ENCODE measurements around the gene MLH1.
A peak's percentile ranks its signal among the peaks of the same experiment; 100 is the strongest.
"Not testable (repeated sequence)": the region's sequence is repeated elsewhere in the genome, so short reads cannot be mapped to it uniquely, and the experiment has no call there.

MLH1 gene

DNA sequence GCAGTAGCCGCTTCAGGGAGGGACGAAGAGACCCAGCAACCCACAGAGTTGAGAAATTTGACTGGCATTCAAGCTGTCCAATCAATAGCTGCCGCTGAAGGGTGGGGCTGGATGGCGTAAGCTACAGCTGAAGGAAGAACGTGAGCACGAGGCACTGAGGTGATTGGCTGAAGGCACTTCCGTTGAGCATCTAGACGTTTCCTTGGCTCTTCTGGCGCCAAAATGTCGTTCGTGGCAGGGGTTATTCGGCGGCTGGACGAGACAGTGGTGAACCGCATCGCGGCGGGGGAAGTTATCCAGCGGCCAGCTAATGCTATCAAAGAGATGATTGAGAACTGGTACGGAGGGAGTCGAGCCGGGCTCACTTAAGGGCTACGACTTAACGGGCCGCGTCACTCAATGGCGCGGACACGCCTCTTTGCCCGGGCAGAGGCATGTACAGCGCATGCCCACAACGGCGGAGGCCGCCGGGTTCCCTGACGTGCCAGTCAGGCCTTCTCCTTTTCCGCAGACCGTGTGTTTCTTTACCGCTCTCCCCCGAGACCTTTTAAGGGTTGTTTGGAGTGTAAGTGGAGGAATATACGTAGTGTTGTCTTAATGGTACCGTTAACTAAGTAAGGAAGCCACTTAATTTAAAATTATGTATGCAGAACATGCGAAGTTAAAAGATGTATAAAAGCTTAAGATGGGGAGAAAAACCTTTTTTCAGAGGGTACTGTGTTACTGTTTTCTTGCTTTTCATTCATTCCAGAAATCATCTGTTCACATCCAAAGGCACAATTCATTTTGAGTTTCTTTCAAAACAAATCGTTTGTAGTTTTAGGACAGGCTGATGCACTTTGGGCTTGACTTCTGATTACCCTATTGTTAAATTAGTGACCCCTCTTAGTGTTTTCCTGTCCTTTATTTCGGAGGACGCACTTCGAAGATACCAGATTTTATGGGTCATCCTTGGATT lies at the start of gene MLH1:
Gene MLH1 (plus strand): TSS at position 193 of the 958 bp plus-strand sequence. CDS start 30 bp downstream, at position 223.
- Mint-ChIP-seq H3K27me3 (no peaks in the 10 kb centered on the region), H3K9me3 (no peaks in the 10 kb centered on the region), H3K27ac (no peak within 1 kb of the TSS), H3K4me1 (peaks cover 18% of the 10 kb centered on the region), H3K36me3 (peaks cover 20% of the 10 kb centered on the region), H3K4me3 (no peak within 1 kb of the TSS)
- ATAC-seq (ENCODE audit: low read depth) (peak; percentile 79), DNase-seq (ENCODE audit: low spot score in 2 of 2) (peak; percentile 89 to 92)

GRCh38 chr3:36943601-36944000 lies 49.7 kb upstream of the MLH1 start:
- peaks cover 15% of the 10 kb centered on the region for H3K4me1 Mint-ChIP-seq

DNA sequence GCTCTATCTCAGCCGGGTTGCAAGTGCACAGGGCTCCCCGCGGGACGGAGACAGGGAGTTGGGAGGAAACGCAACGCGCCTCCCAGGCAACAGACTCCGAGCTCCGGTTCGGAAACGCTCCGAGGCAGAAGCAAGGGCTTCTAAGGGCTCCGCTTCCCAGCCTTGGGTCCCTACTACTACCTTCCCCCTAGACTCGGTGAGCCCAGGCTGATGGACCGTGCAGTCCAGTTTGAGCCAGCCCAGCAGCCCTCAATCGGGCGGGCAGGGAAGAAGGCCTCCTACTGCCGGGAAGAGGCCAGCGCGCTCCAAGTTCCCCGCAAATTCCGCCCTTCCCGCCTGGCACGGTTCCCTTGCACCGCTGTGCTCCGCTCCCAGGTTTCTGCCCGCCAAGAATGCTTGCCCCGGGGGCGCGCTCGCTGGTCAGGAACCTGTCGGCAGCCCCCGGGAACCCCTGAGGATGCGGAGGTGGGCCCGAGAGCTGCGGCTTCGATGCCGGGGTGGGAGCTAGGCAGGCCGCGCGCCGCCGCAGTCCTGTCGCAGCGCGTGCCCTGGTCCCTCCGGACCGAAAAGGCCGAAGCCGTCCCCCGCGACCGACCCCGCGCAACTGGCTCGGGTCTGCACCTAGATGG lies 49.2 kb upstream of the MLH1 start:
- DNase-seq (ENCODE audit: low spot score in 2 of 2) (peak; percentile 15 to 38), ATAC-seq (ENCODE audit: low read depth) (peak; percentile 41)
- Mint-ChIP-seq H3K9me3 (peaks cover 6% of the 10 kb centered on the region), H3K36me3 (peaks cover 12% of the 10 kb centered on the region), H3K4me3 (peak overlapping the region; percentile 86), H3K27ac (no peak overlapping the region), H3K4me1 (peaks cover 15% of the 10 kb centered on the region), H3K27me3 (no peaks in the 10 kb centered on the region)

More at GRCh38 chr3:36943601-36944000, 49.7 kb upstream of the MLH1 start:
- no peak for DNase-seq (ENCODE audit: low spot score in 2 of 2)
- peaks cover 9% of the 10 kb centered on the region for H3K36me3 Mint-ChIP-seq
- peak overlapping the region; percentile 86 for H3K4me3 Mint-ChIP-seq
- no peak for ATAC-seq (ENCODE audit: low read depth)
- H3K27ac Mint-ChIP-seq, result no peak overlapping the region
- peaks cover 3% of the 10 kb centered on the region for H3K9me3 Mint-ChIP-seq
- H3K27me3 Mint-ChIP-seq, result no peaks in the 10 kb centered on the region

DNA sequence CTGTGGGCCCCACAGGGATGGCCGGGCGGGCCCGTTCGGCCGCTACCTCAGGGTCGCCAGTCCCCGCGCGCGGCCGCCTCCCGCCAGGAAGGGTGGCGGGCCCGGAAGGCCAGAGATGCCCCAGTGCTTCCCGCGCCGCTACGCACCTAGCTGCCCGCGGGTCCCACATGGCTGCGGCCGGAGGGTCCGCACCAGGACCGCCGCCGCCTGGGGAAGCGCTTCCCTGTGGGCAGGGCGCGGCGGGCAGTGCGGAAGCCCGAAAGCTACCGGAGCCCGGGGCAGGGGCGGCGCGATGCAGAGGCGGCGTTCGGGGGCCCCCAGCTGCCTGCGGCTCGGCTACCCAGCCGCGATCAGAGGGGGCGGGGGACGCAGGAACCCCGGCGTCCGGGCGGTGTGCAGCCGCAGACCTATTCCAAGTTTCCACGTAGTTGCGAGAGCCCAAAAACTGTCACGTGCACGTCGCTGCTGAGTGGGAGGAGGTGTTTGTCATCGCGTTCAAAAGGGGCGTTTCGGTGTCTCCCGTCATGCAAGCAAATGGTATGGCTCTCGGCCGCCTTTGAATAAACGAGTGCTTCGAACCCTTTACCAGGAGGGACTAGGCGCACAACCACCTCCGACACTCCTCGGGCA lies 48.6 kb upstream of the MLH1 start, which contains the start of gene TRANK1:
Gene TRANK1 (minus strand): TSS at position 414 of the 630 bp plus-strand sequence. CDS start 245 bp downstream, at position 169.
- Mint-ChIP-seq H3K9me3 (peaks cover 6% of the 10 kb centered on the region), H3K4me3 (peak within 1 kb of the TSS; percentile 86), H3K4me1 (peaks cover 13% of the 10 kb centered on the region), H3K27ac (peak within 1 kb of the TSS; percentile 76), H3K27me3 (no peaks in the 10 kb centered on the region), H3K36me3 (peaks cover 15% of the 10 kb centered on the region)
- ATAC-seq (ENCODE audit: low read depth), result peak; percentile 87
- peak; percentile 55 to 59 for DNase-seq (ENCODE audit: low spot score in 2 of 2)

GRCh38 chr3:36945333-36945980 lies 47.9 kb upstream of the MLH1 start:
- no peak for ATAC-seq (ENCODE audit: low read depth)
- H3K36me3 Mint-ChIP-seq, result peaks cover 15% of the 10 kb centered on the region
- no peaks in the 10 kb centered on the region for H3K27me3 Mint-ChIP-seq
- peak overlapping the region; percentile 76 for H3K27ac Mint-ChIP-seq
- H3K4me1 Mint-ChIP-seq, result peaks cover 11% of the 10 kb centered on the region
- H3K9me3 Mint-ChIP-seq, result peaks cover 6% of the 10 kb centered on the region
- no peak for DNase-seq (ENCODE audit: low spot score in 2 of 2)
- H3K4me3 Mint-ChIP-seq, result peak overlapping the region; percentile 86

- H3K4me1 Mint-ChIP-seq; H3K9me3 Mint-ChIP-seq; H3K27me3 Mint-ChIP-seq; DNase-seq (ENCODE audit: low spot score in 2 of 2); ATAC-seq (ENCODE audit: low read depth); H3K4me3 Mint-ChIP-seq; H3K27ac Mint-ChIP-seq: not testable (repeated sequence)
- peaks cover 11% of the 10 kb centered on the region for H3K36me3 Mint-ChIP-seq
Measured at GRCh38 chr3:36947814-36948213, 45.5 kb upstream of the MLH1 start.

GRCh38 chr3:36954452-36955134 lies 38.7 kb upstream of the MLH1 start:
- H3K9me3 Mint-ChIP-seq, result no peaks in the 10 kb centered on the region
- H3K27me3 Mint-ChIP-seq, result no peaks in the 10 kb centered on the region
- peaks cover 22% of the 10 kb centered on the region for H3K4me1 Mint-ChIP-seq
- H3K4me3 Mint-ChIP-seq, result no peak overlapping the region
- ATAC-seq (ENCODE audit: low read depth), result no peak
- H3K36me3 Mint-ChIP-seq, result no peaks in the 10 kb centered on the region
- no peak for DNase-seq (ENCODE audit: low spot score in 2 of 2)
- no peak overlapping the region for H3K27ac Mint-ChIP-seq

DNA sequence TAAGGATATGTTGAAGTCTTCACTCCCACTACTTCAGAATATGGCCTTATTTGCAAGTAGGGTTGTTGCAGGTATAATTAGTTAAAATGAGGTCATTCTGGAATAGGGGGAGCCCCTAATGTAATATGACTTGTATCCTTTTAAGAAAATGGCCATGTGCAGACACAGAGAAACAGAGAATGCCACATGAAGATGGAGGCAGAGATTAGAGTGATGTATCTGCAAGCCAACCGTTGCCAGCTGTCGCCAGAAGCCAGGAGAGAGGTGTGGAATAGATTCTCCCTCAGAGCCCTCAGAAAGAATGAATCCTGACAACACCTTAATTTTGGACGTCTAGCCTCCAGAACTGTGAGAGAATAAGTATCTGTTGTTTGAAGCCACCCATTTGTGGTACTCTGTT lies 37.2 kb upstream of the MLH1 start:
- no peaks in the 10 kb centered on the region for H3K27me3 Mint-ChIP-seq
- no peak for DNase-seq (ENCODE audit: low spot score in 2 of 2)
- peaks cover 22% of the 10 kb centered on the region for H3K4me1 Mint-ChIP-seq
- H3K4me3 Mint-ChIP-seq, result no peak overlapping the region
- ATAC-seq (ENCODE audit: low read depth), result no peak
- H3K36me3 Mint-ChIP-seq, result no peaks in the 10 kb centered on the region
- H3K9me3 Mint-ChIP-seq, result no peaks in the 10 kb centered on the region
- no peak overlapping the region for H3K27ac Mint-ChIP-seq

GRCh38 chr3:36957063-36957462 lies 36.3 kb upstream of the MLH1 start:
- no peaks in the 10 kb centered on the region for H3K36me3 Mint-ChIP-seq

DNA sequence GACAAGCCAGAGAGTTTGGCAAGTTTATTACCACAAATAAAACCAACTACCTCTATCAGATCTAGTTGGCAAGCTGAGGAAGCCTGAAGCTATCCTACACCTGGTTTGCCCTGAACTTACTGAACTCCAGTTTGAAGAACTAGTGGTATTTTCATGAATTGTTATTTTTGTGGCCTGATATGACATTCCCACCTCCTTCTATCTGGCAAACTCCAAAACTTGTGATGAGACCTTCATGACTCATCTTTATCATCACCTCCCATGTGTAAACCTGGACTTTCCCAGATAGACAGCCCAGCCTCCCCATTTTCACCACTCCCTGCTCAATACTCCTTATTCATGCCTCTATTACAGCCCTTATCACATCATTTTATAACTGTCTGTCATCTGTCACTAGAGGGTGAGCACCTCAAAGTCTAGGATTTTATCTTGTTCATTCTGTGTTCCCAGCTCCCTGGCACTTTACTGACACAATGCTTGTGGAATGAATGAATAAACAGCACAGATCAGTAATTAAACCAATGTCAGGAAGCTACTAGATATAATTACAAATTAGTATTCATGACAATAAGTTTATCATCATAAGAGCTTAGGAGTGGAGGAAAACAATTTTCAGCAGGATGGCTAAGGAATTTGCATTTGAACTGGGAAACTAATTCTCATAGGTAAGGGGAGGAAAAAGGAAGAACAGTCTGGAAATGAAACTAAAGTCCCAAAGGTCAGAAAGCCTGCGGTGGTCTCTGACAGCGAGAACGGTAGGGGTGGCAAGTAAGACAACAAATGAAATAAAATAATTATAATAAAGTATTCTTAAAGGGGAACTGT lies 35.2 kb upstream of the MLH1 start:
- no peaks in the 10 kb centered on the region for H3K27me3 Mint-ChIP-seq
- H3K4me3 Mint-ChIP-seq, result no peak overlapping the region
- DNase-seq (ENCODE audit: low spot score in 2 of 2) (no peak), ATAC-seq (ENCODE audit: low read depth) (no peak)
- H3K36me3 Mint-ChIP-seq, result no peaks in the 10 kb centered on the region
- peak overlapping the region; percentile 85 for H3K27ac Mint-ChIP-seq
- peaks cover 22% of the 10 kb centered on the region for H3K4me1 Mint-ChIP-seq
- H3K9me3 Mint-ChIP-seq, result no peaks in the 10 kb centered on the region

More at GRCh38 chr3:36957063-36957462, 36.3 kb upstream of the MLH1 start:
- Mint-ChIP-seq H3K27me3 (no peaks in the 10 kb centered on the region), H3K27ac (peak overlapping the region; percentile 31), H3K4me1 (peaks cover 22% of the 10 kb centered on the region), H3K4me3 (no peak overlapping the region), H3K9me3 (no peaks in the 10 kb centered on the region)
- no peak for DNase-seq (ENCODE audit: low spot score in 2 of 2)
- ATAC-seq (ENCODE audit: low read depth), result no peak

- H3K4me3 Mint-ChIP-seq, result no peak overlapping the region
- DNase-seq (ENCODE audit: low spot score in 2 of 2), result no peak
- H3K36me3 Mint-ChIP-seq, result no peaks in the 10 kb centered on the region
Measured at GRCh38 chr3:36959821-36960220, 33.5 kb upstream of the MLH1 start.

DNA sequence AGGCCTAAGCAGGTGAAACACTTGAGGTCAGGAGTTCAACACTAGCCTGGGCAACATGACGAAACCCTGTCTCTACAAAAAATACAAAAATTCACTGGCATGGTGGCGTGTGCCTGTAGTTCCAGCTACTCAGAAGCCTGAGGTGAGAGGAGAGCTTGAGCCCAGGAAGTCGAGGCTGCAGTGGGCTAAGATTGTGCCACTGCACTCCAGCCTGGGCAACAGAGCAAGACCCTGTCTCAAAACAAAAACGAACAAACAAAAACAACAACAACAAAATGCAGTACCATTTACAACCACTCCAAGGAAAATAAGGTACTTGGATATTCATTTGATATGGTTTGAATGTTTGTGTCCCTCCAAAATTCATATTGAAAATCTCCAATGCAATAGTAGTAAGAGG lies 32.8 kb upstream of the MLH1 start:
- H3K4me1 Mint-ChIP-seq, result peaks cover 31% of the 10 kb centered on the region
- H3K36me3 Mint-ChIP-seq, result no peaks in the 10 kb centered on the region
- H3K9me3 Mint-ChIP-seq, result no peaks in the 10 kb centered on the region
- no peak for DNase-seq (ENCODE audit: low spot score in 2 of 2)
- ATAC-seq (ENCODE audit: low read depth), result no peak
- no peak overlapping the region for H3K27ac Mint-ChIP-seq
- H3K27me3 Mint-ChIP-seq, result no peaks in the 10 kb centered on the region
- no peak overlapping the region for H3K4me3 Mint-ChIP-seq

More at GRCh38 chr3:36959821-36960220, 33.5 kb upstream of the MLH1 start:
- Mint-ChIP-seq H3K27ac (no peak overlapping the region), H3K9me3 (no peaks in the 10 kb centered on the region), H3K4me1 (peaks cover 27% of the 10 kb centered on the region), H3K27me3 (no peaks in the 10 kb centered on the region)
- ATAC-seq (ENCODE audit: low read depth), result no peak
